ENCODE measurements around the gene INTS11.

Gene INTS11

GRCh38 chr1:1285102-1285571 is 39.3 kb downstream of the INTS11 start:
- DNase-seq (ENCODE audit: low read depth): no peak

- DNase-seq (ENCODE audit: low read depth): no peak
These were observed 40.0 kb downstream of the INTS11 start for GRCh38 chr1:1284221-1285101.

GRCh38 chr1:1283821-1284220 is 40.6 kb downstream of the INTS11 start:
- DNase-seq (ENCODE audit: low read depth): no peak

- DNase-seq (ENCODE audit: low read depth): no peak
These were observed 41.5 kb downstream of the INTS11 start for GRCh38 chr1:1282998-1283397.

- DNase-seq (ENCODE audit: low read depth): no peak
These were observed 42.7 kb downstream of the INTS11 start for GRCh38 chr1:1281533-1282321.

GRCh38 chr1:1280782-1281481 is 43.5 kb downstream of the INTS11 start:
- no peak for DNase-seq (ENCODE audit: low read depth)

GRCh38 chr1:1279028-1279427 is 45.4 kb downstream of the INTS11 start:
- DNase-seq (ENCODE audit: low read depth): no peak

GRCh38 chr1:1278620-1279019 is 45.8 kb downstream of the INTS11 start:
- no peak for DNase-seq (ENCODE audit: low read depth)

- no peak for DNase-seq (ENCODE audit: low read depth)
These were observed 48.6 kb downstream of the INTS11 start for GRCh38 chr1:1275836-1276235.

- no peak for DNase-seq (ENCODE audit: low read depth)
These were observed 49.5 kb downstream of the INTS11 start for GRCh38 chr1:1274931-1275431.

- no peak for DNase-seq (ENCODE audit: low read depth)
These were observed 50.0 kb downstream of the INTS11 start for GRCh38 chr1:1274299-1274930.

- peak; percentile 61 for DNase-seq (ENCODE audit: low read depth)
These were observed 50.8 kb downstream of the INTS11 start, which contains the start of gene UBE2J2 for GRCh38 chr1:1273512-1274298. TSS of gene UBE2J2 (minus strand) at chr1:1273854. CDS start at chr1:1267992, 5,862 bp downstream.

- no peak for DNase-seq (ENCODE audit: low read depth)
These were observed 51.3 kb downstream of the INTS11 start for GRCh38 chr1:1273209-1273511.

- DNase-seq (ENCODE audit: low read depth): no peak
These were observed 51.9 kb downstream of the INTS11 start for GRCh38 chr1:1272341-1273208.

GRCh38 chr1:1270813-1271212 is 53.6 kb downstream of the INTS11 start:
- no peak for DNase-seq (ENCODE audit: low read depth)

- no peak for DNase-seq (ENCODE audit: low read depth)
These were observed 56.2 kb downstream of the INTS11 start for GRCh38 chr1:1268284-1268682.

- DNase-seq (ENCODE audit: low read depth): no peak
These were observed 56.8 kb downstream of the INTS11 start for GRCh38 chr1:1267488-1268283.

GRCh38 chr1:1264868-1265272 is 59.6 kb downstream of the INTS11 start:
- DNase-seq (ENCODE audit: low read depth): peak; percentile 99

- no peak for DNase-seq (ENCODE audit: low read depth)
These were observed 60.4 kb downstream of the INTS11 start for GRCh38 chr1:1264026-1264425.

Measured in HS-27A (cell line).